Thoracic aorta endothelial cell (primary cell): ENCODE results near the gene APOM. TPM values are rescaled to one million over a fixed set of nuclear protein-coding genes. Genes with fewer than 3 reads are reported as not detected.

ENCODE experiments used
- small RNA-seq: library from RNA; depleted of rRNA; stranded (forward); fragments of <200 nt; gene quantifications from one replicate; pipeline ENCODE3, GENCODE V24; 2012
- total RNA-seq: library from RNA; depleted of rRNA; stranded (reverse); fragments of >200 nt; gene quantifications from 2 replicates; pipeline ENCODE4 v1.2.3, GENCODE V29; 2012

APOM gene
- total RNA-seq, result 0.29 TPM in 1 of 2 replicates, not detected in the other

GRCh38 chr6:31655349-31656237, at the start of gene APOM:
Gene APOM (plus strand): TSS chr6:31655894. CDS start chr6:31655967, 73 bp downstream.

DNA sequence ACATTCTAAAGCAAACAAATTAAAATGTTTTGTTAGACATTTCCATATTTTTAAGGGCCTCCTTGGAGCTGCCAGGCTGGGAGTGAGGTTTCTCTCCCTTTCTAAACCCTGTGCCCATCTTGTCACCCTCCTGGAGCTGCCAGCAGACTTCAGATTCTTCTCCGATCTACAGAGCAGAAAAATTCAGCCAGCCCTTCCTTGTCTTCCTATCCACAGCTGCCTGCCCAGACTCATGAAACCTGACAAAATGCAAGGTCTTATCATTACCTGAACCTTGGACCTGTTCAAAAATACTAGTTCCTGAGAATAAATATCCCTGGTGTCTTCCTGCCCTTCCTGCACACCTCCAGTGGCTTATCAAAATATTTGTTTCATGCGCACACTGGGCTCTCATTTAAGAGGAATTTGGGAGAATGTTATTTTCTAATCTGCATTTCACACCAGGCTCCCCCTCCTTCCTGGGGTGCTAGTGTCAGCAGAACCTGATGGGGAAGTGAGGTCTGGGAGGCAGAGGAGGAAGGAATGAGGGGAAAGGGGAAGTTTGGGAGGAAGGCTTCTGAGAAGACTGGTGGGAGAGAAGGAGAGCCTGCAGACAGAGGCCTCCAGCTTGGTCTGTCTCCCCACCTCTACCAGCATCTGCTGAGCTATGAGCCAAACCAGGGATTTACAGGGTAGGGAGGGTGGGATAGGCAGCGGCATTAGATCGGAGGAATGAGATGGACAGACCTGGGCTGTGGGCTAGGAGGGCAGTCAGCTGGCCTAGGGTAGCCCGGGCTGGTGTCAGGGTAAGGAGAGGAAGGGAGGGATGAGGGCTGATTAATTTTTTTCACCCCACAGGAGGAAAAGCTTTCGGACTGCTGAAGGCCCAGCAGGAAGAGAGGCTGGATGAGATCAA, 40.8 kb upstream of the APOM start, which contains the start of gene AIF1:
Gene AIF1, plus strand, starts transcription at position 551 of the 895 bp plus-strand sequence. Its CDS starts 96 bp downstream, at position 647.

GRCh38 chr6:31620586-31621319, 34.9 kb upstream of the APOM start, which contains the start of gene PRRC2A:
Gene PRRC2A (plus strand): TSS chr6:31620715. CDS start chr6:31622790, 2,075 bp downstream.

GRCh38 chr6:31660381-31661261, 4.9 kb downstream of the APOM start, which contains the start of gene C6orf47:
Gene C6orf47 (minus strand): TSS chr6:31660778. CDS start chr6:31659947, 831 bp downstream.

DNA sequence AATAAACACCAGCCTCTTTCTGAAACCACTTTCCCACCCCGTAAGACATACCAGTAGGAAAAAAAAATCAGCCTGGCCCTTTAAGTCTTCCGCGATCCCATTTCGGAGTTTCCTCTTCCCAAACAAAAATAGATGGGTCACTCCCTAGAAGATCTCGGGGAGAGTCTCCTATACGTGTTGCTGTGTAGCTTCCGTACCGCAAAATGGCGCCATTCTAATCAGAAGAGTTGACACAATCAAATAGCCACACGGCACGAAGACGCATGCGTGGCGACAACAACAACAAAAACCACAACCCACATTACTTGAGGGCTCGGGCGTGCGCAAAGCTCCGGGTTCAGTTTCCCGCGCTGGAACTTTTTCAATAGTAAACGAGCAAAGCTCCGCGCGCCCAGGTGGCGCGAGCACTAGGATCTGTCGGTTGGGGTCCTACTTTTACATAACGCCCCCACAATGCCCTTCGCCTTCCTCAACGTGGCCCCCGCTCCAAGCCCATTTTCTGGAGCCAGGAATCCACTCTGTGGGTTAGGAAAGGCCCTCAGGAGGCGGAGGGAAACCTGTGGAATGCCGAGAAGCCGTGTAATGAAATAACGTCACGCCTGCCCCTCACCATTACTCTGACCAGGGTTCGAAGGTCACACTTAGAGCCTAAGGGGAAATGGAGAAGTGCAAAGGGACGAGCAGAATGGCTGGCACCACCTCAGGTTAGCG, 9.3 kb downstream of the APOM start, which contains the start of gene GPANK1:
Gene GPANK1, minus strand, starts transcription at position 208 of the 711 bp plus-strand sequence. CDS start 519 bp downstream, outside the sequence.

DNA sequence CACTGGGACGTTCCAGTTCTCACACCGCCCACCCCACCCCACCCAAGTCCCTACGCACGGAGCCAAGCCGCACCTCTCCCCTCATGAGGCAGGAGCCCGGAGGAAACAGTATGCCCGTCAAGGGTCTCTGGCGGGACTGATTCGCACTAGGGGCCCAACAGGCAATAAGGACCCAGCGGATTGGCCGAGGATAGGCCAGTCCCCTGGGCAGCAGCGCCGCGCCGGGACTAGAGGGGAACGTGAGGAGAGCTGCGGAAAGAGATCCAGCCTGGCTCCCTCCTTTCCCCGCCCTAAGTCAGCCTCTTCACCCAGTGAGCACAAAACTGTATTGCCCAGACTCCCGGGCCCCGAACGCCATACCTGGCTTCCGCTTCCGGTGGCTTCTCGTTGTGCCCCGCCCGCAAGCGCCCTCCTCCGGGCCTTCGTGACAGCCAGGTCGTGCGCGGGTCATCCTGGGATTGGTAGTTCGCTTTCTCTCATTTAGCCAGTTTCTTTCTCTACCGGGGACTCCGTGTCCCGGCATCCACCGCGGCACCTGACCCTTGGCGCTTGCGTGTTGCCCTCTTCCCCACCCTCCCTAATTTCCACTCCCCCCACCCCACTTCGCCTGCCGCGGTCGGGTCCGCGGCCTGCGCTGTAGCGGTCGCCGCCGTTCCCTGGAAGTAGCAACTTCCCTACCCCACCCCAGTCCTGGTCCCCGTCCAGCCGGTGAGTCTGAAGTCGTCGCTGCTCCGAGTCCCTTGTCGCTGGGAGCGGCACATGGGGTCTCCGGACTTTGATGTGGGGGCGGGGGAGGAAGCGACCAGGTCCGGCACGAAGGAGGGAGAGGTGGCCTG, 10.0 kb downstream of the APOM start, which contains the start of gene CSNK2B:
Gene CSNK2B, plus strand, starts transcription at position 580 of the 836 bp plus-strand sequence. CDS start 752 bp downstream, outside the sequence.

GRCh38 chr6:31669676-31670075, 14.0 kb downstream of the APOM start, which contains the start of gene LY6G5B:
Gene LY6G5B (plus strand): TSS chr6:31669976. CDS start chr6:31670951, 975 bp downstream.

DNA sequence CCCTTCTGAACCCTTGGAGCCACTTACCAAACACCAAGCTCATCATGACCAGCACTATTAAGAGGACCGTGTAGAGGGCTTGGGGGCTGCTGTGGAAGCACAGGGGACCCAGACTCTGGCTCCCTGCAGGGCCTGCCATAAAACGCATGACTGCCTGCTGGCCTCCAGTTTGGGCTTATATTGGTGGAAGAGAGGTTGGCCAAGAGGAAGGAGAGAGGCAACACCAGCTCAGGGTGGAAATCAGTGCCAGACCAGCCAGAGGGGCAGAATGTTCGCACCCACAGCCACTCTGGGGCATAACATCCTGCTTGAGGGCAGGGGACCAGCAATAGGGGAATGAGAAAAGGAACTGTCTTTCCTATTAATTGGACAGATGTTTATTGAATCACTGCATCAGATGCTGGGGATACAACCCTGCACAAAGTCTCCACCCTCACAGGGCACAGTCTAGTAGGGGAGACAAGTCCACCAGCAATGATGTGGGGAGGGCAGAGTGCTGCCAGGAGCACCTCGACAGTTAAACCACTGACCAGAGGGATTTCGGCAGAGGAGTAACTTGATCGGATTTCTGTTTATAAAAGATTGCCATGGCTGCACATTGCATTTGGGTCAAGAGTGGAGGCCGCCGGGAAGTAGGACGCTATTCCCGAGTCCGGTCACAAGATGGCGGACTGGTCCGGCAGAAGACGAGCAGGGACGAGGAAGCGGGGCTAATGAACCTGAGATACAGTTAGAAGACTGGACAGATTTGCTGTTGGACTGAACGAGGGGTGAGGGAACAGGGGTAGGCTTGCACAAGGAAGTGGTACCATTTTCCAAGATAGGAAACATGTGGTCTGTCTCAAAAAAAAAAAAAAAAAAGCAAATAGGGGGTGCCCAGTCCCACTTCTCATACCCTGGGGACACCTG, 24.8 kb downstream of the APOM start, which contains the start of gene LY6G5C:
Gene LY6G5C, minus strand, starts transcription at position 842 of the 909 bp plus-strand sequence. Its CDS starts 694 bp downstream, at position 148.

GRCh38 chr6:31702819-31703716, 47.4 kb downstream of the APOM start, which contains the start of gene ABHD16A:
Gene ABHD16A (minus strand): TSS chr6:31703324. CDS start chr6:31703281, 43 bp downstream.

GRCh38 chr6:31706599-31706998, 50.9 kb downstream of the APOM start, which contains the start of gene LY6G6F:
Gene LY6G6F (plus strand): TSS chr6:31706866. CDS start chr6:31706907, 41 bp downstream.

Small RNA genes lying within 50 kb of the gene (small RNA-seq; reads per million reads assigned to genes)
- gene MIR4646 (not detected), gene MIR6832 (0.21 reads per million), gene RF00019 (not detected), gene SNORA38 (186 reads per million, percentile 99 among the genes with 10 or more reads in this experiment), gene UQCRHP1 (not detected)

Other genes starting within 250 kb of the APOM start
- gene MICB, start 157.7 kb upstream of the APOM start, total RNA-seq, result 22.5 and 33.1 TPM in 2 replicates
- gene MCCD1, start 126.9 kb upstream of the APOM start, total RNA-seq, result not detected in 2 replicates
- gene DDX39B, start 113.9 kb upstream of the APOM start, total RNA-seq, result 455 and 468 TPM in 2 replicates
- 0.50 and 0.53 TPM in 2 replicates for gene ATP6V1G2, start 109.3 kb upstream of the APOM start, total RNA-seq
- 17.1 and 19.1 TPM in 2 replicates for gene NFKBIL1, start 108.3 kb upstream of the APOM start, total RNA-seq
- gene LTA, start 83.6 kb upstream of the APOM start, total RNA-seq, result not detected in 2 replicates
- not detected in 2 replicates for gene TNF, start 80.3 kb upstream of the APOM start, total RNA-seq
- gene LTB, start 73.5 kb upstream of the APOM start, total RNA-seq, result 0.80 and 1.2 TPM in 2 replicates
- gene LST1, start 69.6 kb upstream of the APOM start, total RNA-seq, result 0.29 and 0.40 TPM in 2 replicates
- not detected in 2 replicates for gene NCR3, start 62.9 kb upstream of the APOM start, total RNA-seq
- gene AIF1, start 40.7 kb upstream of the APOM start, total RNA-seq, result not detected in 2 replicates
- gene PRRC2A, start 35.2 kb upstream of the APOM start, total RNA-seq, result 84.0 and 112 TPM in 2 replicates
- 149 and 209 TPM in 2 replicates for gene BAG6, start 3.2 kb upstream of the APOM start, total RNA-seq
- gene C6orf47, start 4.9 kb downstream of the APOM start, total RNA-seq, result 11.8 and 12.0 TPM in 2 replicates
- 11.8 and 15.4 TPM in 2 replicates for gene GPANK1, start 9.1 kb downstream of the APOM start, total RNA-seq
- gene CSNK2B, start 10.2 kb downstream of the APOM start, total RNA-seq, result 178 and 196 TPM in 2 replicates
- 5.7 and 7.2 TPM in 2 replicates for gene LY6G5B, start 14.1 kb downstream of the APOM start, total RNA-seq
- 1.3 and 1.6 TPM in 2 replicates for gene LY6G5C, start 25.2 kb downstream of the APOM start, total RNA-seq
- 26.7 and 30.5 TPM in 2 replicates for gene ABHD16A, start 47.4 kb downstream of the APOM start, total RNA-seq
- gene LY6G6F, start 51.0 kb downstream of the APOM start, total RNA-seq, result not detected in 2 replicates
- not detected in 2 replicates for gene LY6G6D, start 59.5 kb downstream of the APOM start, total RNA-seq
- not detected in 2 replicates for gene LY6G6C, start 65.9 kb downstream of the APOM start, total RNA-seq
- gene MPIG6B, start 67.5 kb downstream of the APOM start, total RNA-seq, result not detected in 2 replicates
- 35.2 and 44.4 TPM in 2 replicates for gene DDAH2, start 73.4 kb downstream of the APOM start, total RNA-seq
- 650 and 798 TPM in 2 replicates for gene CLIC1, start 80.6 kb downstream of the APOM start, total RNA-seq
- 18.6 and 30.9 TPM in 2 replicates for gene MSH5, start 84.1 kb downstream of the APOM start, total RNA-seq
- gene SAPCD1, start 106.8 kb downstream of the APOM start, total RNA-seq, result 0.66 and 1.6 TPM in 2 replicates
- 0.27 and 0.29 TPM in 2 replicates for gene VWA7, start 121.4 kb downstream of the APOM start, total RNA-seq
- 80.2 and 96.9 TPM in 2 replicates for gene VARS1, start 139.9 kb downstream of the APOM start, total RNA-seq
- 51.3 and 55.1 TPM in 2 replicates for gene LSM2, start 151.1 kb downstream of the APOM start, total RNA-seq
- 0.40 and 0.57 TPM in 2 replicates for gene HSPA1L, start 159.4 kb downstream of the APOM start, total RNA-seq
- 35.1 and 75.0 TPM in 2 replicates for gene HSPA1A, start 159.6 kb downstream of the APOM start, total RNA-seq
- gene HSPA1B, start 171.8 kb downstream of the APOM start, total RNA-seq, result 26.1 and 97.3 TPM in 2 replicates
- gene NEU1, start 206.9 kb downstream of the APOM start, total RNA-seq, result 43.5 and 45.3 TPM in 2 replicates
- 0.13 and 0.65 TPM in 2 replicates for gene SLC44A4, start 223.1 kb downstream of the APOM start, total RNA-seq
- gene EHMT2, start 241.8 kb downstream of the APOM start, total RNA-seq, result 34.0 and 40.5 TPM in 2 replicates
- gene ZBTB12, start 246.2 kb downstream of the APOM start, total RNA-seq, result 1.1 and 1.3 TPM in 2 replicates